BE2C (cell line): ENCODE results near the gene NTN3.

Source experiments
- DNase-seq: peaks from one replicate; pipeline ENCODE4 v3.0.0-alpha.2; 2020
- H3K27me3 ChIP-seq: fragments of 250-450 bp; sonication (Bioruptor Pico); 2 replicates; pipeline ENCODE4 v1.5.1; 2020; ENCODE audit warnings: mild to moderate bottlenecking
- H3K36me3 ChIP-seq: fragments of 250-450 bp; sonication (Bioruptor Pico); 2 replicates; pipeline ENCODE4 v1.5.1; 2020; ENCODE audit warnings: mild to moderate bottlenecking
- H3K4me1 ChIP-seq: fragments of 250-450 bp; sonication (Bioruptor Pico); 2 replicates; pipeline ENCODE4 v1.5.1; 2020
- H3K4me3 ChIP-seq: 2 replicates; pipeline ENCODE4 v1.5.1; 2011; ENCODE audit warnings: low read depth, low read length
- H3K9me3 ChIP-seq: fragments of 250-450 bp; sonication (Bioruptor Pico); 2 replicates; pipeline ENCODE4 v1.5.1; 2020
- CTCF ChIP-seq: IDR thresholded peaks from 2 replicates; pipeline ENCODE4 v1.5.1; 2012; ENCODE audit warnings: mild to moderate bottlenecking, low read depth, low read length

NTN3 gene

GRCh38 chr16:2450535-2450934 is 20.6 kb upstream of the NTN3 start:
- Histone ChIP-seq H3K27me3 (no peaks in the 10 kb centered on the region), H3K9me3 (no peaks in the 10 kb centered on the region), H3K4me1 (no peaks in the 10 kb centered on the region), H3K4me3 (no peak overlapping the region), H3K36me3 (peaks cover 91% of the 10 kb centered on the region)
- DNase-seq, result no peak
- no peak for TF ChIP-seq CTCF

- DNase-seq, result no peak
- TF ChIP-seq CTCF, result no peak
- H3K4me1 ChIP-seq, result no peaks in the 10 kb centered on the region
- H3K4me3 ChIP-seq, result no peak overlapping the region
- no peaks in the 10 kb centered on the region for H3K9me3 ChIP-seq
- no peaks in the 10 kb centered on the region for H3K27me3 ChIP-seq
- H3K36me3 ChIP-seq, result peaks cover 91% of the 10 kb centered on the region
Measured at GRCh38 chr16:2450975-2451381, 20.1 kb upstream of the NTN3 start.

- no peak for DNase-seq
- Histone ChIP-seq H3K27me3 (no peaks in the 10 kb centered on the region), H3K36me3 (peaks cover 91% of the 10 kb centered on the region), H3K9me3 (no peaks in the 10 kb centered on the region), H3K4me3 (no peak overlapping the region), H3K4me1 (no peaks in the 10 kb centered on the region)
- no peak for TF ChIP-seq CTCF
Measured at GRCh38 chr16:2451851-2452320, 19.2 kb upstream of the NTN3 start.

- no peak overlapping the region for H3K4me3 ChIP-seq
- no peak for TF ChIP-seq CTCF
- DNase-seq, result no peak
- no peaks in the 10 kb centered on the region for H3K27me3 ChIP-seq
- H3K36me3 ChIP-seq, result peaks cover 92% of the 10 kb centered on the region
- no peaks in the 10 kb centered on the region for H3K9me3 ChIP-seq
- H3K4me1 ChIP-seq, result no peaks in the 10 kb centered on the region
Measured at GRCh38 chr16:2452650-2453049, 18.4 kb upstream of the NTN3 start.

GRCh38 chr16:2455081-2455845 is 15.8 kb upstream of the NTN3 start:
- no peak for TF ChIP-seq CTCF
- H3K9me3 ChIP-seq, result no peaks in the 10 kb centered on the region
- H3K27me3 ChIP-seq, result no peaks in the 10 kb centered on the region
- peaks cover 74% of the 10 kb centered on the region for H3K36me3 ChIP-seq
- no peak overlapping the region for H3K4me3 ChIP-seq
- DNase-seq, result no peak
- H3K4me1 ChIP-seq, result no peaks in the 10 kb centered on the region; the same call in 1 of the 2 replicates

- H3K4me3 ChIP-seq, result no peak overlapping the region
- no peak for DNase-seq
- no peaks in the 10 kb centered on the region for H3K9me3 ChIP-seq
- H3K4me1 ChIP-seq, result no peaks in the 10 kb centered on the region; the same call in 1 of the 2 replicates
- no peak for TF ChIP-seq CTCF
- H3K36me3 ChIP-seq, result peaks cover 64% of the 10 kb centered on the region
- H3K27me3 ChIP-seq, result no peaks in the 10 kb centered on the region
Measured at GRCh38 chr16:2456551-2457153, 14.4 kb upstream of the NTN3 start.
